HG03520 (cell line): ENCODE data around the gene ESYT2.
"Not testable (repeated sequence)": the region's sequence is repeated elsewhere in the genome, so short reads cannot be mapped to it uniquely, and the experiment has no call there.

Source experiments
- ATAC-seq: cut with Tn5 transposase; IDR thresholded peaks from one replicate; pipeline ENCODE4 v1.9.1; 2021; ENCODE audit warnings: mild to moderate bottlenecking, moderate library complexity; ENCODE audit not compliant: unreplicated experiment

ESYT2 gene

GRCh38 chr7:158700008-158700407 is 129.3 kb downstream of the ESYT2 start:
- ATAC-seq = no peak

- no peak for ATAC-seq
These were observed 130.0 kb downstream of the ESYT2 start for GRCh38 chr7:158699341-158699740.

GRCh38 chr7:158698657-158699195 is 130.6 kb downstream of the ESYT2 start:
- ATAC-seq = no peak

GRCh38 chr7:158697597-158697996 is 131.7 kb downstream of the ESYT2 start:
- ATAC-seq = not testable (repeated sequence)

- no peak for ATAC-seq
These were observed 133.4 kb downstream of the ESYT2 start for GRCh38 chr7:158695726-158696452.

- ATAC-seq = no peak
These were observed 134.3 kb downstream of the ESYT2 start for GRCh38 chr7:158695056-158695455.

- ATAC-seq = no peak
These were observed 134.7 kb downstream of the ESYT2 start for GRCh38 chr7:158694650-158695049.

GRCh38 chr7:158689488-158689887 is 139.8 kb downstream of the ESYT2 start:
- ATAC-seq = no peak

- ATAC-seq = no peak
These were observed 141.9 kb downstream of the ESYT2 start for GRCh38 chr7:158687406-158687805.

GRCh38 chr7:158685693-158686092 is 143.6 kb downstream of the ESYT2 start:
- no peak for ATAC-seq

- no peak for ATAC-seq
These were observed 145.0 kb downstream of the ESYT2 start for GRCh38 chr7:158684329-158684728.

GRCh38 chr7:158683541-158683940 is 145.8 kb downstream of the ESYT2 start:
- ATAC-seq = no peak

GRCh38 chr7:158682456-158682855 is 146.9 kb downstream of the ESYT2 start:
- ATAC-seq = no peak
